Measurements from ENCODE around the gene DGKI.

DGKI gene

DNA sequence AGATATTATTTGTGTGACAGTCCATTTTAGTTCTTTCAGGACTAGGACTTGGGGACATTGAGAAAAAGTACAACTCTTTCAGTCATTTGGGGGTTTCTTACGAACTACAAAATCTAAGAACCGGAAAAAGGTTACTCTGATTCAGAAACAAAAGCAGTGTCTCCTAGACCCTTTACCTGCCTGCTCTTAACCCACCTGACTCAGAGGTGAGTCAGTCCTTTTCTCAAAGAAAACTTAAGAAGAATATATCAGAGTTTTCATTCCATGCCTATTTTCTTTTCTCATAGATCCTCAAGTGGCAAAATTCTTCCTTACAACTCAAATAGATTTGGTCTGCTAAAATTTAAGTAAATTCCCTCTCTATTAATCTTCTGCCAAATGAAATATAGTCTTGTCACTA, 388.4 kb downstream of the DGKI start:
- Histone ChIP-seq H3K9me3 (ENCODE audit: low read length) (no peaks in the 10 kb centered on the region), H3K79me2 (ENCODE audit: insufficient read depth, low read length) (no peaks in the 10 kb centered on the region), H3K4me3 (ENCODE audit: low read depth, low read length, poor library complexity, severe bottlenecking) (no peak overlapping the region), H3K27me3 (ENCODE audit: insufficient read depth, low read length) (no peaks in the 10 kb centered on the region), H2AFZ (ENCODE audit: low read length) (no peak overlapping the region), H3K9ac (ENCODE audit: low read length) (no peak overlapping the region), H3K4me1 (ENCODE audit: insufficient read depth, low read length, severe bottlenecking) (no peaks in the 10 kb centered on the region), H4K20me1 (ENCODE audit: insufficient read depth, low read length) (no peaks in the 10 kb centered on the region), H3K36me3 (ENCODE audit: insufficient read depth, low read length) (no peaks in the 10 kb centered on the region), H3K9me2 (ENCODE audit: low read depth, low read length) (no peaks in the 10 kb centered on the region), H3K27ac (ENCODE audit: low read depth, low read length, poor library complexity, severe bottlenecking) (no peak overlapping the region), H3K4me2 (ENCODE audit: low read length) (no peak overlapping the region), H3F3A (ENCODE audit: insufficient read depth, low read length) (no peaks in the 10 kb centered on the region)
- TF ChIP-seq, protein P1, sequence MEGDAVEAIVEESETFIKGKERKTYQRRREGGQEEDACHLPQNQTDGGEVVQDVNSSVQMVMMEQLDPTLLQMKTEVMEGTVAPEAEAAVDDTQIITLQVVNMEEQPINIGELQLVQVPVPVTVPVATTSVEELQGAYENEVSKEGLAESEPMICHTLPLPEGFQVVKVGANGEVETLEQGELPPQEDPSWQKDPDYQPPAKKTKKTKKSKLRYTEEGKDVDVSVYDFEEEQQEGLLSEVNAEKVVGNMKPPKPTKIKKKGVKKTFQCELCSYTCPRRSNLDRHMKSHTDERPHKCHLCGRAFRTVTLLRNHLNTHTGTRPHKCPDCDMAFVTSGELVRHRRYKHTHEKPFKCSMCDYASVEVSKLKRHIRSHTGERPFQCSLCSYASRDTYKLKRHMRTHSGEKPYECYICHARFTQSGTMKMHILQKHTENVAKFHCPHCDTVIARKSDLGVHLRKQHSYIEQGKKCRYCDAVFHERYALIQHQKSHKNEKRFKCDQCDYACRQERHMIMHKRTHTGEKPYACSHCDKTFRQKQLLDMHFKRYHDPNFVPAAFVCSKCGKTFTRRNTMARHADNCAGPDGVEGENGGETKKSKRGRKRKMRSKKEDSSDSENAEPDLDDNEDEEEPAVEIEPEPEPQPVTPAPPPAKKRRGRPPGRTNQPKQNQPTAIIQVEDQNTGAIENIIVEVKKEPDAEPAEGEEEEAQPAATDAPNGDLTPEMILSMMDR (IDR thresholded peaks at IDR 0.05; ENCODE audit: low read length) = no peak
- TF ChIP-seq EZH2 (IDR thresholded peaks at IDR 0.05; ENCODE audit: borderline replicate concordance, low read length) = no peak

DNA sequence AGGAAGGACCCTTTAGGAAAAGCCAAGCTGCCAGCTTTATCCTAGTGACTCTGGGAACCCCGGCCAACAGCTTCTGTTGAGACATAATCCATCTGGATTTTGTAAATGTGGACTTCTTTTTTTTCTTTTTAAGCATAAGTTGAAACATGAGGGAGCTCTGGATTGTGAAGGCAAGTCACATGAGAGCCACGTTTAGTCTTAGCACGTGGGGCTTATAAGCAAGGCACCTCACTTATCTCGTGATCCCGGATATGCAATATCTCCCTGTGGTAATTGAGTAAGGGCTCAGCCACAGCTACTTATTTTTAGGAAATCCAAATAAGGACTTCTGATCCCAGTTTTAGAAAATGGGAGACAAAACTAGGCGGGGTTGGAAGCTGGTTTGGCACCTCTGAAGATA, 392.0 kb downstream of the DGKI start:
- no peak overlapping the region for H3K27ac ChIP-seq (ENCODE audit: low read depth, low read length, poor library complexity, severe bottlenecking)
- no peak overlapping the region for H2AFZ ChIP-seq (ENCODE audit: low read length)
- no peaks in the 10 kb centered on the region for H3K9me3 ChIP-seq (ENCODE audit: low read length)
- H3K27me3 ChIP-seq (ENCODE audit: insufficient read depth, low read length) = no peaks in the 10 kb centered on the region
- no peaks in the 10 kb centered on the region for H3K79me2 ChIP-seq (ENCODE audit: insufficient read depth, low read length)
- H3F3A ChIP-seq (ENCODE audit: insufficient read depth, low read length) = no peaks in the 10 kb centered on the region
- no peak overlapping the region for H3K9ac ChIP-seq (ENCODE audit: low read length)
- H3K36me3 ChIP-seq (ENCODE audit: insufficient read depth, low read length) = no peaks in the 10 kb centered on the region
- H3K9me2 ChIP-seq (ENCODE audit: low read depth, low read length) = no peaks in the 10 kb centered on the region
- H3K4me2 ChIP-seq (ENCODE audit: low read length) = no peak overlapping the region
- H4K20me1 ChIP-seq (ENCODE audit: insufficient read depth, low read length) = no peaks in the 10 kb centered on the region
- H3K4me3 ChIP-seq (ENCODE audit: low read depth, low read length, poor library complexity, severe bottlenecking) = no peak overlapping the region
- TF ChIP-seq EZH2 (IDR thresholded peaks at IDR 0.05; ENCODE audit: borderline replicate concordance, low read length) = no peak
- TF ChIP-seq, protein P1 (IDR thresholded peaks at IDR 0.05; ENCODE audit: low read length) = no peak
- H3K4me1 ChIP-seq (ENCODE audit: insufficient read depth, low read length, severe bottlenecking) = no peaks in the 10 kb centered on the region

DNA sequence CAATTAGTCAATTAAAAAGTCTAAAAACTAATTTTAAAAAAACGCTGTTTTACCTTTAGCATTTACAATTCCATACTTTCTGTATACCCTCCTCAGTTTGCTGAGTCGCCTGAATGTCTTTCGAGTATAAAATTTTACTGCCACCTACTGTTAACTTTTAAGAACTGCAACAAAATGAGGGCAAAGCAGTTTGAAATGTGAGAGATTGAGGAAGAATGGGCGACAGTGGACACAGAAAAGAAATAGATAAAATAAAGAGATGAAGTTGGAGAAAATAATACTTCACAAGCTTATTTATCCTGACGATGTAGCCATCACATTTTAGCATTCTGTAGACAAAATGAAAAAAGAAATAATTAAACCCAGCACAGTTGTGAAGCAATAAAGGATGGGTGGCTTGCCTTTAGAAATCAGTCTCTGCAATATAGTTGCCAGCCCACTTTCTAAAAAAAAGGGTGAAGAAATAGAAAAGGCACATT, 392.5 kb downstream of the DGKI start:
- Histone ChIP-seq H3K4me1 (ENCODE audit: insufficient read depth, low read length, severe bottlenecking) (no peaks in the 10 kb centered on the region), H3K79me2 (ENCODE audit: insufficient read depth, low read length) (no peaks in the 10 kb centered on the region), H3K27me3 (ENCODE audit: insufficient read depth, low read length) (no peaks in the 10 kb centered on the region), H3F3A (ENCODE audit: insufficient read depth, low read length) (no peaks in the 10 kb centered on the region), H3K4me2 (ENCODE audit: low read length) (no peak overlapping the region), H3K9me3 (ENCODE audit: low read length) (no peaks in the 10 kb centered on the region), H3K4me3 (ENCODE audit: low read depth, low read length, poor library complexity, severe bottlenecking) (no peak overlapping the region), H3K36me3 (ENCODE audit: insufficient read depth, low read length) (no peaks in the 10 kb centered on the region), H3K27ac (ENCODE audit: low read depth, low read length, poor library complexity, severe bottlenecking) (no peak overlapping the region), H4K20me1 (ENCODE audit: insufficient read depth, low read length) (no peaks in the 10 kb centered on the region), H2AFZ (ENCODE audit: low read length) (no peak overlapping the region), H3K9ac (ENCODE audit: low read length) (no peak overlapping the region), H3K9me2 (ENCODE audit: low read depth, low read length) (no peaks in the 10 kb centered on the region)
- TF ChIP-seq EZH2 (IDR thresholded peaks at IDR 0.05; ENCODE audit: borderline replicate concordance, low read length) = no peak
- TF ChIP-seq, protein P1 (IDR thresholded peaks at IDR 0.05; ENCODE audit: low read length) = peak; percentile 63
